AG04449 (cell line): ENCODE results near the gene CA9.
A peak's percentile ranks its signal among the peaks of the same experiment; 100 is the strongest.

Experiments used
- CTCF ChIA-PET: fragments of 350-600 bp; formaldehyde crosslinking; extraction: SDS; loops from one replicate; lab custom pipeline; 2021; ENCODE audit warnings: antibody characterized with exemption; lab: Yijun Ruan, JAX
- POLR2A ChIA-PET: fragments of 400-600, 350-600 bp; formaldehyde crosslinking; extraction: SDS; loops from one replicate; lab custom pipeline; 2020; ENCODE audit warnings: antibody characterized with exemption, inconsistent platforms; lab: Yijun Ruan, JAX
- DNase-seq: peaks from one replicate; pipeline ENCODE4 v3.0.0-alpha.2; 2010; ENCODE audit warnings: low read depth, low spot score
- H3K4me3 ChIP-seq: 2 replicates; pipeline ENCODE4 v1.5.1; 2011; ENCODE audit warnings: low read depth, mild to moderate bottlenecking, control low read depth, low read length
- TF ChIP-seq, protein P1 (sequence below): IDR thresholded peaks from one replicate; pipeline ENCODE4 v1.5.1; 2011; ENCODE audit warnings: mild to moderate bottlenecking, moderate library complexity, low read length, control low read depth, inconsistent platforms; ENCODE audit not compliant: insufficient read depth; ENCODE audit errors: missing control alignments

CA9 gene

DNA sequence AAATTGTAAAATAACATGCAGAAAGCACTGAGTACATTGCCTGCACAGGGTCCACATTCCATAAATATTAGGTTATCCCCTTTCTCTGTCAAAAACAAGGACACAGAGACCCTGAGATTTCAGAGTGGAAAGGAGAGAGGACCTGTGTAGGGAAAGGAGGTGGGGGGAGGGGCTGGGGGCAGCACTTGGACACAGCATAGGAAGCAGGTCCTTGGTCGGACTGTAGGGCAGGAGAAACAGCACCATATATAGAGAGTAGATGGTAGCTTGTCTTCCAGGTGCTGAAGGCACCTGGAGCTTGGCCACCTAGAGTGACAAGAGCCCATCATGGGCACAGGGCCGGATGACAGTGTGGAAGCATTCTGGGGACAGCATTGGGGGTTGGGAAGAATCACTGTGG lies 13.6 kb downstream of the CA9 start:
- POLR2A ChIA-PET, result interaction anchor here (0.7 to 15.8 kb wide), 10 partner anchors 7 to 72 kb away, joined by 3 to 325 read pairs (median 20); partner anchors contain the start of genes ARHGEF39, CA9, CCDC107 and CREB3
- TF ChIP-seq, protein P1, sequence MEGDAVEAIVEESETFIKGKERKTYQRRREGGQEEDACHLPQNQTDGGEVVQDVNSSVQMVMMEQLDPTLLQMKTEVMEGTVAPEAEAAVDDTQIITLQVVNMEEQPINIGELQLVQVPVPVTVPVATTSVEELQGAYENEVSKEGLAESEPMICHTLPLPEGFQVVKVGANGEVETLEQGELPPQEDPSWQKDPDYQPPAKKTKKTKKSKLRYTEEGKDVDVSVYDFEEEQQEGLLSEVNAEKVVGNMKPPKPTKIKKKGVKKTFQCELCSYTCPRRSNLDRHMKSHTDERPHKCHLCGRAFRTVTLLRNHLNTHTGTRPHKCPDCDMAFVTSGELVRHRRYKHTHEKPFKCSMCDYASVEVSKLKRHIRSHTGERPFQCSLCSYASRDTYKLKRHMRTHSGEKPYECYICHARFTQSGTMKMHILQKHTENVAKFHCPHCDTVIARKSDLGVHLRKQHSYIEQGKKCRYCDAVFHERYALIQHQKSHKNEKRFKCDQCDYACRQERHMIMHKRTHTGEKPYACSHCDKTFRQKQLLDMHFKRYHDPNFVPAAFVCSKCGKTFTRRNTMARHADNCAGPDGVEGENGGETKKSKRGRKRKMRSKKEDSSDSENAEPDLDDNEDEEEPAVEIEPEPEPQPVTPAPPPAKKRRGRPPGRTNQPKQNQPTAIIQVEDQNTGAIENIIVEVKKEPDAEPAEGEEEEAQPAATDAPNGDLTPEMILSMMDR, result no peak
- CTCF ChIA-PET, result interaction anchor here (1.2 to 34.3 kb wide), 6 partner anchors 10 to 84 kb away, joined by 5 to 816 read pairs (median 26); partner anchors contain the start of genes CCDC107, CREB3, RMRP and TLN1
- DNase-seq, result no peak
- H3K4me3 ChIP-seq, result peak overlapping the region; percentile 97

DNA sequence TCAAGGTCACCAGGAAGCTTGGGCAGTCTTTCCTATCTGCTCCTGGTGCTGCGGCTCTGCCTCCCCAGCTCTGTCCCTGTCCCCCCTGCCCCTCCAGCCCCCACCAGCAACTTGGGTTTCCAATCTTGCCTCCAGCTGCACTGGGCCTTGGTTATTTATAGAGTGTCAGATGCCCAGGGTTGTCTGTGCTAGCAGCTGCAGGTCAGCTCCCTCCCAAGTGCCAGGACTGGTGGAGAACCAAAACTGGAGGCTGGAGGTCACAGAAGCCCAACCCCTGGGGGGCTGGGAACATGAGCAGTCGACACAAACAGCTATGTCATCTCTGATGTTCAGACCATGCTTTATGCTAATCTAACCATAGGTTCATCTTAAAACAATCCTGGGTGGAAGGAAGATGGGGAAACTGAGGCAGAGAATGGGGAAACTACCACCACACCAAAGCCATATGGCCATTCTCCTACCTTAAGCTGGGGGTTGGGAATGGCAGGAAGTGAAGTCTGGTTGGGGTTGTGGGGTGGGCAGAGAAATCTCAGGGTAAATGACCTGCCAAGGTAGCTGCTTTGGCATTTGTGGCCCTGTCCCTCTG lies 14.3 kb downstream of the CA9 start:
- DNase-seq, result no peak
- POLR2A ChIA-PET, result interaction anchor here (0.6 to 15.8 kb wide), 13 partner anchors 8 to 124 kb away, joined by 3 to 325 read pairs (median 6); partner anchors contain the start of genes ARHGEF39, CA9, CCDC107 and CREB3
- CTCF ChIA-PET, result interaction anchor here (1.2 to 34.3 kb wide), 7 partner anchors 9 to 84 kb away, joined by 4 to 816 read pairs (median 24); partner anchors contain the start of genes CCDC107, CREB3, RMRP and TLN1
- H3K4me3 ChIP-seq, result peak overlapping the region; percentile 97
- TF ChIP-seq, protein P1, result no peak

DNA sequence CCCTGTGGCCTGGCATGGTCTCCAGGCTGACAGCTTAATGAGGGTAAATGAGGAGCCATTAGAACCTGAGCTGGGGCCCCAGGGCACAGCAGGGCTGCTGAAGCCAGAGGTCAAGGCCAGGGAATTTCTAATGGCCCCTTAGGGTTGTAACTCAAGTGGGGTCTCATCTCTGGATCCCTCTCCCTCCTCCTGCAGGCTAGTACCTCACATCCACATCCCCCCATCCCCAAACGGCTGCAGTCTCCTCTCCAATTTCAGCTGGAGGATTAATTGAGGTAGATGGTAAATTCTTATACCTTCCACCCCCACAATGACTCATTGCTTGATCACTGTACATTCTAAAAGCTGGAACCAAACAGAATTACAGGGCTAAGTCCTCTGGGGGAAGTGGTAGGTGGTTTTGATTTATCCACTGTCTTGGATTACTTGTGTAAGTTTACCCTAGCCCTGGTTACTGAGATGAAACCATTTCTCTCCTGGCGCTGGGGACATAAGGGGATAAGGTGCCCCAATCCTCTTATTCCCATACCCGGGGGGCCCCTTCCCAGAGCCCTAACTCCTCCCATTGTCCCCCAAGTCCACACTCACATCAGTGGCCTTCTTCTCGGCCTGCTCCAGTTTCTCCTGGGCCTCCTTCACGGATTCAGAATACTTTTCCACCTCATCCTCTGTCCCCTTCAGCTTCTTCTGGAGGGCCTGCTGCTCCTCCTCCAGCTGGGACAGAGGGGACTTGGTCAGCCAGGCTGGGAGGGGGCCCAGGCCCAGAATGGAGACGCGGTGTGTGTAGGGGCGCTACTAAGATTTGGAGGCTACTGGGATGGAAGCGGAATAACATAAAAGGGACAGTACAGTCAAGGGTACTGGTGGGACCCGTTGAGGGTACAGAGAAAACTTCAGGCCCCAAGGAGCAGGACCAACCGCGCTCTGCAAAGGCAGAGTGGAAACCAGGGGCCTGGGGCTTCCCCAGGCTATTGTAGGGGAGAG lies 15.1 kb downstream of the CA9 start:
- CTCF ChIA-PET, result interaction anchor here (1.2 to 34.3 kb wide), 7 partner anchors 9 to 85 kb away, joined by 4 to 816 read pairs (median 24); partner anchors contain the start of genes CCDC107, CREB3, RMRP and TLN1
- TF ChIP-seq, protein P1, result no peak
- H3K4me3 ChIP-seq, result peak overlapping the region; percentile 97
- POLR2A ChIA-PET, result interaction anchor here (0.6 to 15.8 kb wide), 16 partner anchors 8 to 123 kb away, joined by 3 to 325 read pairs (median 4); partner anchors contain the start of genes ARHGEF39, CCDC107, CREB3 and RMRP
- DNase-seq, result no peak

DNA sequence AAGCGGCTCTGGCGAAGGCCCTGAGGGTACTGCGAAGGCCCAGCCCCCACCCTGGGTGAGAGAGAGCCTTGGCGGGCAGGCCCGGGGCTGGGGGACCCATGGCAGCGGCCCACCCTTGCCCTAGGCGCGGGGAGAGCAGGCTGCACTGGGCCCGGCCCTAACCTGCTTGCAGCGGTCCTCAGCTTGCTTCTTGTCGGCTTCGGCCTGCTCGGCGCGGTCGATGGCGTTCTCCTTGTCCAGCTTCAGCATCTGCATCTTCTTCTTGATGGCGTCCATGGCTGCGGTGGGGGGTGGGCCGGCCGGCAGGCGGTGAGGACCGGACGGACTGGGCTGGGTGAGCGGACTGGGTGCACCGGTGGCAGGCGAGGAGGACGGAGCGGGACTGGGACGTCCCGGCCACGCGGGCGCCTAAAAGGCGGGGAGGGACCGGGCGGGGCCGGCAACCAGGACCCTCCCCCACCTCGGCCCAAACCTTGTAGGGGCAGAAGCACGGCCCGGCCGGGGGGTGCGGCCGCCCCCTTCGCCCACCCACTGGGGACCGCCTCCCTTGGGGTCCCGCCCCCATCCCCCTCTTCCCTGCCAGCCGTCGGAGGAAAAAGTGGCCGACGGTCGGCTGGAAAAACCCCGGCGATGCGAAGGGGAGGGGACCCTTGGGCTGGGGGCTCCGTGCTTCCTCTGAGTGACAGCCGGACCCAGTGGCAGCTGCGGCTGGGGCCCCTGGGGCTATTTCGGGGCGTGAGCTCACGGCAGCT lies 16.0 kb downstream of the CA9 start, which contains the start of gene TPM2:
Gene TPM2, minus strand, starts transcription at position 384 of the 752 bp plus-strand sequence. Its CDS starts 108 bp downstream, at position 276.
- POLR2A ChIA-PET, result interaction anchor here (0.7 to 15.8 kb wide), 16 partner anchors 9 to 203 kb away, joined by 3 to 325 read pairs (median 6); partner anchors contain the start of genes ARHGEF39, CCDC107, CREB3 and RMRP
- DNase-seq, result no peak
- CTCF ChIA-PET, result interaction anchor here (0.8 to 34.3 kb wide), 5 partner anchors 8 to 32 kb away, joined by 3 to 816 read pairs (median 28); partner anchors contain the start of genes ARHGEF39, CCDC107, CREB3 and RMRP
- H3K4me3 ChIP-seq, result peak within 1 kb of the TSS; percentile 97
- TF ChIP-seq, protein P1, result no peak

DNA sequence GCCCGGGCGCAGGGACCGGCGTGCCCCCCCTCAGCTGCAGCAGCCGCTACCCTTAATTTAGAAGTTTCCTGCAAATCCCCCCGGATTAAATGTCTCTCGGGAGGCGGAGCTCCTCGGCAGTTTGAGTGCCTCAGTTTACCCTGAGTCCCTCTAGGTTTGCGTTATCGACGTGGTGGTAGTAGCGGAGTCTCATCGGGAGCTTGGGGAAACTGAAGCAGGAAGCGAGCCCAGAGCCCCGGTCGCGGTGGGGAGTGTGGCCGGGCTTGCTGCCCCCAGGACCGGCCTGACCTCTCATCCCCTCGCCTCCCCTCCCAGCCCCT lies 16.5 kb downstream of the CA9 start:
- H3K4me3 ChIP-seq, result peak overlapping the region; percentile 97
- ChIA-PET CTCF (interaction anchor here (0.8 to 34.3 kb wide), 4 partner anchors 26 to 32 kb away, joined by 3 to 816 read pairs (median 16); partner anchors contain the start of genes ARHGEF39, CCDC107, CREB3 and RMRP), POLR2A (interaction anchor here (0.8 to 15.8 kb wide), 15 partner anchors 8 to 204 kb away, joined by 3 to 325 read pairs (median 6); partner anchors contain the start of genes ARHGEF39, CCDC107, CREB3 and RMRP)
- TF ChIP-seq, protein P1, result no peak
- DNase-seq, result no peak
